Left cardiac atrium (tissue), 4 donors: ENCODE data around the gene MUS81. TPM values are rescaled to one million over a fixed set of nuclear protein-coding genes. Genes with fewer than 3 reads are reported as not detected.

Source experiments
- ATAC-seq, 2 donors: fragments of 200-7000 bp; cut with Tn5 transposase; one replicate each; pipeline ENCODE4 v1.9.1; 2020; ENCODE audit warnings: mild to moderate bottlenecking in 2 of 2, moderate library complexity in 2 of 2
- DNase-seq: peaks from one replicate; pipeline ENCODE4 v3.0.0-alpha.2; 2020
- intact Hi-C, 2 donors: fragments of 100-400 bp; cut with DNase I; formaldehyde crosslinking; loops; one replicate each; pipeline versions ENCODE4 v1.14.1 to v1.15.1; 2022 to 2023
- total RNA-seq, 2 donors: library from RNA; stranded (reverse); fragmentation: NEBNext Ultra II Directional; extraction: Animal tissue kit (Norgen Biotek cat#: 25700); gene quantifications; one replicate each; pipeline ENCODE4 v1.2.1, GENCODE V29; 2021
- donor health status: DM: no; HTN: yes; CAD: no.
- donor health status: DM: no; HTN: yes; CAD: no; lungs with severe emphysema.
- donor health status: DM: yes; HTN: yes; CAD: no.
- donor health status: Dilated cardiomyopathy.

The MUS81 gene
- total RNA-seq, 2 donors from 2014 or later, result 36.1 to 37.6 TPM

GRCh38 chr11:65856689-65857499 lies 3.3 kb upstream of the MUS81 start:
- intact Hi-C loops, result no loop called here
- DNase-seq (peak; percentile 90), ATAC-seq (peak; percentile 36 to 41)

GRCh38 chr11:65857500-65857852 lies 2.8 kb upstream of the MUS81 start:
- ATAC-seq (peak in 1 of 2 donors; percentile 0), DNase-seq (peak; percentile 67)
- intact Hi-C loops, result no loop called here

- ATAC-seq, result peak; percentile 76
- peak; percentile 100 for DNase-seq
- intact Hi-C loops, result no loop called here
Measured at GRCh38 chr11:65857853-65858680, 2.2 kb upstream of the MUS81 start, which contains the start of gene CFL1. Gene CFL1 (minus strand): TSS chr11:65858180. CDS start chr11:65858099, 81 bp downstream.

GRCh38 chr11:65858681-65859087 lies 1.5 kb upstream of the MUS81 start:
- intact Hi-C loops, result no loop called here
- DNase-seq (no peak), ATAC-seq (no peak)

- DNase-seq (peak; percentile 100), ATAC-seq (peak; percentile 76 to 82)
- intact Hi-C loops, result no loop called here
Measured at GRCh38 chr11:65859095-65859811, 980 bp upstream of the MUS81 start.

GRCh38 chr11:65859812-65860277 lies 388 bp upstream of the MUS81 start:
- DNase-seq, result no peak
- no peak for ATAC-seq
- intact Hi-C loops, result loop anchor here in 1 of 2 donors (1.0 kb wide), 1 partner anchor 13 kb away; no protein-coding TSS in a partner anchor

GRCh38 chr11:65861165-65861505 lies 902 bp downstream of the MUS81 start:
- intact Hi-C loops, result no loop called here
- DNase-seq (peak; percentile 28), ATAC-seq (no peak)

GRCh38 chr11:65861533-65862183 lies 1.4 kb downstream of the MUS81 start:
- ATAC-seq (no peak), DNase-seq (peak; percentile 17)
- intact Hi-C loops, result no loop called here

- no peak for ATAC-seq
- intact Hi-C loops, result no loop called here
- DNase-seq, result no peak
Measured at GRCh38 chr11:65862191-65862735, 2.0 kb downstream of the MUS81 start.

- intact Hi-C loops, result no loop called here
- DNase-seq, result no peak
- no peak for ATAC-seq
Measured at GRCh38 chr11:65862941-65863888, 3.0 kb downstream of the MUS81 start.

- intact Hi-C loops, result no loop called here
- DNase-seq (no peak), ATAC-seq (no peak)
Measured at GRCh38 chr11:65863889-65864705, 3.9 kb downstream of the MUS81 start.

- ATAC-seq, result no peak
- intact Hi-C loops, result no loop called here
- no peak for DNase-seq
Measured at GRCh38 chr11:65864706-65865471, 4.7 kb downstream of the MUS81 start.

- intact Hi-C loops, result no loop called here
- ATAC-seq, result no peak
- DNase-seq, result peak; percentile 20
Measured at GRCh38 chr11:65865550-65866172, 5.4 kb downstream of the MUS81 start.

GRCh38 chr11:65866509-65867283 lies 6.5 kb downstream of the MUS81 start:
- DNase-seq (peak; percentile 17), ATAC-seq (no peak)
- intact Hi-C loops, result no loop called here
